Stimulated activated CD4-positive, alpha-beta T cell treated with anti-CD3 and anti-CD28 coated beads, TNF-alpha, amount 100 ng/mL, for 24 hours (primary cell): Measurements from ENCODE around the gene HTR2A.
"Not testable (repeated sequence)": the region's sequence is repeated elsewhere in the genome, so short reads cannot be mapped to it uniquely, and the experiment has no call there.

ENCODE experiments used
- DNase-seq, 3 experiments: peaks; one replicate each; pipeline ENCODE4 v3.0.0-alpha.2; 2020; ENCODE audit warnings: low read depth in 3 of 3

HTR2A gene

DNA sequence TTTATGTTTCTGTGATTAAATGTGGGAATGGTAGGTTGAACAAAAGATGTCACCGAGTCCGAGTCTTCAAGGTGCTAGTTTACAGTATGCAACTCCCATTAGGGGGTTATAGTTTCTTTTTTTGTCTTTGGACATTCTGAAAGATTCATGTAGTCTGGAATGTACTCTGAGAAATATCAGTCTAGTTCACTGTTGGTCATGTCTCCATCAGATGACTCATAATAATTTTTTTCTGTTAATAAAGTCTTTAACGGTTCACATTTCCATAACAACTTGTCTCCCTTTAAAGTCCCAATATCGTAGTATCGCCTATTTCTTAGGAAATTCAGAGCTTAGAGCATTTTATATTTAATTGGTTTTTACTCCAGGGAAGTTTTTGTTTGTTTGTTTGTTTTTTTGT lies 86.4 kb downstream of the HTR2A start:
- no peak for DNase-seq

GRCh38 chr13:46804921-46805320 lies 91.9 kb downstream of the HTR2A start:
- DNase-seq = not testable (repeated sequence)

- DNase-seq = no peak
Measured at GRCh38 chr13:46804391-46804815, 92.5 kb downstream of the HTR2A start.

DNA sequence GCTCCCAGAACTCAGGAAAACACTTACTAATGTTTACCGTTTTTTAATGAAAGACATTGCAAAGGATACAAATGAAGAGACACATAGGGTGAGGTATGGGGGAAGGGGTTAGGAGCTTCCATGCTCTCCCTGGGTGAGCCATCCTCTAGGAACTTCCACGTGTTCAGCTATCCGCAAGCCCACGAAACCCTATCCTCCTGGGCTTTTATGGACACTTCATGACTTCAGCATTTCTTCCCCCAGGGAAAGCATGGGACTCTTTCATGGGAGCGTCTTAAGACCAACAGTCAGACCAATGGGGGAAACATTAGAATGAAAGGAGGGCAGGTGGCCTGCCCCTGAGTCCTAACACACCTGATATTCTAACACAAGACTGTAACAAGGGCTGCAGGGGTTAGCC lies 93.3 kb downstream of the HTR2A start:
- no peak for DNase-seq

DNA sequence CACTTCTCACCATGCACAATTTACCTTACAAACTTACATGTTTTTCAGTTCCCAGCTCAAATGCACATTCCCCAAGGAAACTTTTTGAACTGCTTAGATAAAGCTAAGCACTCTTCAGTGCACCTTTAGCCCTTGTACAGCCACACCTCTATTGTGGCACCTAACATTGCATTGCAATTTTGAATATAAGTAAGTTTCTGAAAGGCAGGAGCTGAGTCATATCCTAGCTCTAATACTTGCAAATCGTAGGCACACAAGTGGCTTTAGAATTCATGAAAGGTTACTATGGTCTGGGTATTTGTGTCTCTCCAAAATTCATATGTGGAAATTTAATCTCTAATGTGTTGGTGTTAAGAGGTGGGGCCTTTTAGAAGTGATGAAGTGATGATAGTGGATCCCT lies 95.0 kb downstream of the HTR2A start:
- no peak for DNase-seq

DNA sequence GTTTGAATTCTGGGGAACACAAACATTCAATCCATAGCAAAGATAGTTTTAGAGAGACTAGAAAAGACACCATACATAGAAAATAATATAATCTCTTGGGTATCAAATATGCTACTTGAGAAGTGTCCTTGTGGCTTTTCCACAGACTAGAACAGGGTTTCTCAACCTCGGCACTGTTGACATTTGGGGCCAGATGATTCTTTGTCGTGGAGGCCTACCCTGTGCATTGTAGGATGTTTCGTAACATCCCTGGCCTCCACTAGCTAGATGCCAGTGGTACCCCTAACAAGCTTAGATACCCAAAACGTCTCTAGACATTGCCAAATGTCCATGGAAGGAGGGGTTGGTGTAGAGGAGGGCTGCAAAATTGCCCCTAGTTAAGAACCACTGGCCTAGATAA lies 97.7 kb downstream of the HTR2A start:
- no peak for DNase-seq

DNA sequence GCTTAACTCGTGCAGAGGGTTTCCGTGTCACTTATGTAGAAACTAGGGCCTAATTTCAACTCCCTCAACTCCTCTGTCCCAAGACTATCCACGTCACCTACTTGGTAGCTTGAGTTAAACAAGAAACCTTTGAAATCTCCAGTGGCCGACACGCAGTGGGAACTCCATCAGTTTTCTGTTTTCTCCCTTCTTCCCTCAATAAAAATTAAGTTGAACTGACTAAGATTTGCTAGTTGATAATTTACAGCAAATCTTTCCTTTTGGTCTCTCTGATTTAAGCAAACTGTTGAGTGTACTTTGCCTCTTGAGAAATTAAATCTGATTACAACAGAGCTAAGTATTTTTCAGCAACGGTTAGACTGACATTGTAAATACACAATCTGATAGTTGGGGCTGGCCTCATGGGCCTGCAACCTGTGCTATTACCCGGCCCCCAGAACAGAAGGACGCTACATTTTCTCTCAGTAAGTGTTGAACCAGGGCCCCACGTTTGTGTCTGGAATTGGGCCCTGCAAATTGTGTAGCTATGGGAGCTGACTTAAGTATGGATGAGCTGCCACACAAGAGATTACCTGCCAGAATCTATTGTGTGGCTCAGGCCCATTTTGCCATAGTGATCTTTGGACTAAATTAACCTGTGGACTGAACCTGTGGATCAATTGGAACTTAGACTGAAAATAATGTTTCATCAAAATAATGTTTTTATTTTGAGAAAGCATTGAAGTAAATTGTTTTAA lies 99.2 kb downstream of the HTR2A start:
- DNase-seq = no peak

GRCh38 chr13:46796515-46797474 lies 100.1 kb downstream of the HTR2A start, which contains the start of gene ESD:
Gene ESD, minus strand, starts transcription at chr13:46797161. Its CDS starts 5,748 bp downstream, at chr13:46791413.
- peak; percentile 84 to 95 (median 86) for DNase-seq

DNA sequence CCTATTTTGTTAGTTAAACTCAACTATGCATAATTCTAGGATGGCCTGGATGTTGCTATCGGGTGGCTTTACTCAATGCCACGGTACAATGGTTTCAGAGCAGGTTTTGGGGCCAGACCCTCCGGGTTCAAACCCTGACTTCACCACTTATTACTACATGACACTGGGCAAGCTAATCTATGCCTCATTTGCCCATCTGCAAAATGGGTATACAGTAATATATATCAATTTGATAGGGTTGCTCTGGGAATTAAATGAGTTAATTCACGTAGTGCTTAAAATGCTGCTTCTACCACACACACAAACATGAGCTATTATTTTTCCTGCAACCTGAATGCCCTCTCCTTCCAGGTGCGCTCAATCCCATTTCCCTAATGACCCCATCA lies 100.7 kb downstream of the HTR2A start:
- DNase-seq = no peak

GRCh38 chr13:46795321-46795720 lies 101.5 kb downstream of the HTR2A start:
- DNase-seq = no peak

DNA sequence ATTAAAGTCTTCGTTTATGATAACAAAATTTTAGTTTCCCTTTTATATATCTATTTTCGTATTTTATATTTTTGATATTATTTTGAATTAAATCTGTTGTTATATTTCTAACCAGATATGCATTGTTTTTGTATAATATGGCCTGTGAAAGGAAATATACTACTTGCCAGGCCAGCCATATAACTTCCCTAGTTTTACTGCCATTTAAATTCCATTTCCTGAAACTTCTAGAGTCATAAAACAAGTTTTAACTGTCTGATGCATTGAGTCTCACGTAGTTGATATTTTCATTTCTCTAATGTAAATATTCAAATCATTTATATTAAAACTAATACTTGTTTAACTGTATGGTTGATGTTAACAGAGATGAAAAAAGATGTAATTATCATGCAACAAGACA lies 113.3 kb downstream of the HTR2A start:
- DNase-seq = no peak

GRCh38 chr13:46782691-46783090 lies 114.2 kb downstream of the HTR2A start:
- DNase-seq = no peak

DNA sequence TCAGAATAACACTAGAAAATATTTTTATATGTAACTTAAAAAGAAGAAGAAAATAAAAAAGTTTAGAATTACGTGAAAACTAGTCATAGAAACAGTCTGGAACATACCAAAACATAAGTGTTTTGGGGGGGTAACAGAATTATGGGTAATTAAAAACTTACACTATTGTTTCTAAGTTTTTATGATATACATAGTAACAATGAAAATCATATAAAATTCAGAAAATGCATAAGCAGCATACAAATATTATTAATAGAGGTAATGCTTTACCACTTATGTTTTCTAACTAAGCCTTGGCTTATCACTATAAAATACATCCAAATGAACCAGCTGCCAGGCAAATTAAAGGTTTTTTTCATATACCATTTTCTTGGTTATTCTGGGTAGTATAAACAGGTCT lies 114.8 kb downstream of the HTR2A start:
- no peak for DNase-seq
